Endothelial cell of umbilical vein (primary cell): ENCODE measurements around the gene CUBN.

Source experiments
- EZH2 ChIP-seq: IDR thresholded peaks from 2 replicates; pipeline ENCODE4 v1.6.1; 2012; ENCODE audit warnings: borderline replicate concordance, low read depth, mild to moderate bottlenecking, moderate library complexity, low read length, inconsistent platforms; ENCODE audit not compliant: severe bottlenecking
- GATA2 ChIP-seq: IDR thresholded peaks from 2 replicates; pipeline ENCODE4 v1.7.0; 2011; ENCODE audit warnings: low read depth, mild to moderate bottlenecking, moderate library complexity, mixed read lengths, low read length; ENCODE audit not compliant: insufficient read length, insufficient read depth
- MYC ChIP-seq: IDR thresholded peaks from one replicate; pipeline ENCODE4 v1.6.1; 2011; ENCODE audit warnings: mild to moderate bottlenecking, low read depth, low read length
- POLR2A ChIP-seq: IDR thresholded peaks from 2 replicates; pipeline ENCODE4 v1.6.1; 2012; ENCODE audit warnings: low read depth, mild to moderate bottlenecking, control low read depth, low read length
- POLR2AphosphoS5 ChIP-seq: IDR thresholded peaks from 2 replicates; pipeline ENCODE4 v1.6.1; 2012; ENCODE audit warnings: low read depth, mild to moderate bottlenecking, control low read depth, low read length, moderate library complexity; ENCODE audit not compliant: insufficient read depth
- TF ChIP-seq, protein P1 (sequence below), 2 donors: IDR thresholded peaks; 1 replicate in 1 of 2; 2 replicates in 1 of 2; pipeline ENCODE4 v1.5.1; 2011; ENCODE audit warnings: low read length in 2 of 2, mild to moderate bottlenecking in 2 of 2, moderate library complexity in 2 of 2, control low read depth in 1 of 2, inconsistent platforms in 1 of 2, low read depth in 1 of 2; ENCODE audit not compliant: insufficient read depth in 1 of 2; ENCODE audit errors: extremely low read depth in 1 of 2
- TF ChIP-seq, protein P2 (sequence below): IDR thresholded peaks from 2 replicates; pipeline ENCODE4 v1.6.1; 2011; ENCODE audit not compliant: insufficient read depth, insufficient read length

DNA sequence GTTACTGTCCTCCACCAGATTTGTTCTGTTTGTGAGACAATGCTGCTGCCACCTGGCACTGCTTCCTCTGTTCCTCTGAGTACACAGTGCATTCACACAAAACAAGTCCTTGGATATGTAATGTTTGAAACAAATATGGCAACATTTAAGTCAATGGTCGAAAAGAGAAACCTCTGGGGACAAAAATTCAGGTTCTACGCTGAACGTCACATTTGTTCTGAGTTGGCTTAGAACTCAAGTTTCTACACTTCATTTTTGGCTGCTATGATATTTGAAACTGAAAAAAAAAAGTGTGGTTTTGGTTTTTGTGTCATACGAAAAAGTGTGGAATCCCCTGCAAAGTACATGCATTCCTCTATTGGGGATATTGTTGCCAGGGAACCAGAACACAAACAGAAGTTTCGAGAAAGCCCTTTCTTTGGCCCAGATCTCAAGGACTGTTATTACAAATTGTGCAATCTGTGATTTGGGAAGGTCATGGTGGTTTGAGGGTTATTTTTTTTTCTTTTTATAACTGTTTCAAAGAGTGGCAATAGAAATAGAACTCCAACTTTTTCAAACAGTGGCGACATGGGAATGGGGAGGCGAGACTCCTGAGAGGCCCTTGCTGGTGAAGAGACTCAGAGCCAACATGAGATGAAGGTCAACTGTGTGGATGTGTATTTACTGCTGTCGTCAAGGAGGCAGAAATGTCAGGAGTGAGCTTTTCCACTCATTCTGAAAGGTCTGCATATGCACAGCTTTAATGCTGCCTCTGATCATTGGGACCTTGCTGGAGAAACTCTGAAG is 127.5 kb downstream of the CUBN start:
- TF ChIP-seq, protein P1, sequence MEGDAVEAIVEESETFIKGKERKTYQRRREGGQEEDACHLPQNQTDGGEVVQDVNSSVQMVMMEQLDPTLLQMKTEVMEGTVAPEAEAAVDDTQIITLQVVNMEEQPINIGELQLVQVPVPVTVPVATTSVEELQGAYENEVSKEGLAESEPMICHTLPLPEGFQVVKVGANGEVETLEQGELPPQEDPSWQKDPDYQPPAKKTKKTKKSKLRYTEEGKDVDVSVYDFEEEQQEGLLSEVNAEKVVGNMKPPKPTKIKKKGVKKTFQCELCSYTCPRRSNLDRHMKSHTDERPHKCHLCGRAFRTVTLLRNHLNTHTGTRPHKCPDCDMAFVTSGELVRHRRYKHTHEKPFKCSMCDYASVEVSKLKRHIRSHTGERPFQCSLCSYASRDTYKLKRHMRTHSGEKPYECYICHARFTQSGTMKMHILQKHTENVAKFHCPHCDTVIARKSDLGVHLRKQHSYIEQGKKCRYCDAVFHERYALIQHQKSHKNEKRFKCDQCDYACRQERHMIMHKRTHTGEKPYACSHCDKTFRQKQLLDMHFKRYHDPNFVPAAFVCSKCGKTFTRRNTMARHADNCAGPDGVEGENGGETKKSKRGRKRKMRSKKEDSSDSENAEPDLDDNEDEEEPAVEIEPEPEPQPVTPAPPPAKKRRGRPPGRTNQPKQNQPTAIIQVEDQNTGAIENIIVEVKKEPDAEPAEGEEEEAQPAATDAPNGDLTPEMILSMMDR (IDR thresholded peaks at IDR 0.05; ENCODE audit: extremely low read depth in 1 of 2, insufficient read depth in 1 of 2, low read depth in 1 of 2, low read length in 2 of 2): no peak
- TF ChIP-seq POLR2AphosphoS5: no peak
- TF ChIP-seq GATA2: no peak
- TF ChIP-seq POLR2A: no peak
- no peak for TF ChIP-seq MYC
- TF ChIP-seq, protein P2, sequence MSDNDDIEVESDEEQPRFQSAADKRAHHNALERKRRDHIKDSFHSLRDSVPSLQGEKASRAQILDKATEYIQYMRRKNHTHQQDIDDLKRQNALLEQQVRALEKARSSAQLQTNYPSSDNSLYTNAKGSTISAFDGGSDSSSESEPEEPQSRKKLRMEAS: no peak
- TF ChIP-seq EZH2: no peak
